NAMALWA (cell line): Measurements from ENCODE around the gene IL1RL2.

ENCODE experiments used
- DNase-seq: peaks from one replicate; pipeline ENCODE4 v3.0.0-alpha.2; 2015; ENCODE audit warnings: low spot score

IL1RL2 gene

GRCh38 chr2:102186791-102187495, at the start of gene IL1RL2:
Gene IL1RL2 (plus strand): TSS chr2:102187023. CDS start chr2:102187868, 845 bp downstream.
- DNase-seq, result no peak

- no peak for DNase-seq
These were observed 49.7 kb upstream of the IL1RL2 start for GRCh38 chr2:102137138-102137537.

GRCh38 chr2:102138331-102138730, 48.5 kb upstream of the IL1RL2 start:
- no peak for DNase-seq

GRCh38 chr2:102139851-102140250, 47.0 kb upstream of the IL1RL2 start:
- no peak for DNase-seq

GRCh38 chr2:102140377-102140776, 46.4 kb upstream of the IL1RL2 start:
- DNase-seq, result no peak

- DNase-seq, result no peak
These were observed 45.5 kb upstream of the IL1RL2 start for GRCh38 chr2:102141011-102141943.

- DNase-seq, result no peak
These were observed 44.6 kb upstream of the IL1RL2 start, which contains the start of gene IL1R1 for GRCh38 chr2:102141970-102142828. Gene IL1R1 (plus strand): TSS chr2:102142746. CDS start chr2:102157725, 14,979 bp downstream.

GRCh38 chr2:102142829-102143449, 43.9 kb upstream of the IL1RL2 start:
- DNase-seq, result no peak

GRCh38 chr2:102143450-102143985, 43.3 kb upstream of the IL1RL2 start:
- DNase-seq, result no peak

GRCh38 chr2:102144128-102144527, 42.7 kb upstream of the IL1RL2 start:
- DNase-seq, result no peak

- DNase-seq, result no peak
These were observed 41.7 kb upstream of the IL1RL2 start for GRCh38 chr2:102145107-102145506.

GRCh38 chr2:102145934-102146333, 40.9 kb upstream of the IL1RL2 start:
- DNase-seq, result no peak

GRCh38 chr2:102147935-102148334, 38.9 kb upstream of the IL1RL2 start:
- no peak for DNase-seq

- no peak for DNase-seq
These were observed 37.6 kb upstream of the IL1RL2 start for GRCh38 chr2:102149243-102149642.

GRCh38 chr2:102149644-102150455, 37.0 kb upstream of the IL1RL2 start:
- DNase-seq, result no peak

- DNase-seq, result no peak
These were observed 32.5 kb upstream of the IL1RL2 start for GRCh38 chr2:102154364-102154763.

- no peak for DNase-seq
These were observed 31.7 kb upstream of the IL1RL2 start for GRCh38 chr2:102154946-102155702.

- DNase-seq, result no peak
These were observed 30.9 kb upstream of the IL1RL2 start for GRCh38 chr2:102155703-102156515.
